Measurements from ENCODE around the gene APOA1.
"Not testable (repeated sequence)": the region's sequence is repeated elsewhere in the genome, so short reads cannot be mapped to it uniquely, and the experiment has no call there.

The APOA1 gene

GRCh38 chr11:116857936-116858335 lies 20.5 kb upstream of the APOA1 start:
- no peak for DNase-seq (ENCODE audit: low spot score)

GRCh38 chr11:116857316-116857715 lies 19.9 kb upstream of the APOA1 start:
- no peak for DNase-seq (ENCODE audit: low spot score)

GRCh38 chr11:116856423-116856822 lies 19.0 kb upstream of the APOA1 start:
- DNase-seq (ENCODE audit: low spot score), result no peak

- DNase-seq (ENCODE audit: low spot score), result no peak
These were observed 18.0 kb upstream of the APOA1 start for GRCh38 chr11:116855413-116855812.

- DNase-seq (ENCODE audit: low spot score), result no peak
These were observed 16.1 kb upstream of the APOA1 start for GRCh38 chr11:116853461-116854073.

- no peak for DNase-seq (ENCODE audit: low spot score)
These were observed 15.0 kb upstream of the APOA1 start for GRCh38 chr11:116852261-116853031.

GRCh38 chr11:116851626-116852025 lies 14.2 kb upstream of the APOA1 start:
- no peak for DNase-seq (ENCODE audit: low spot score)

- DNase-seq (ENCODE audit: low spot score), result no peak
These were observed 12.1 kb upstream of the APOA1 start for GRCh38 chr11:116849486-116849885.

GRCh38 chr11:116849060-116849459 lies 11.6 kb upstream of the APOA1 start:
- no peak for DNase-seq (ENCODE audit: low spot score)

GRCh38 chr11:116847612-116848011 lies 10.2 kb upstream of the APOA1 start:
- DNase-seq (ENCODE audit: low spot score), result no peak

- no peak for DNase-seq (ENCODE audit: low spot score)
These were observed 7.3 kb upstream of the APOA1 start for GRCh38 chr11:116844722-116845121.

GRCh38 chr11:116843661-116844060 lies 6.2 kb upstream of the APOA1 start:
- DNase-seq (ENCODE audit: low spot score), result no peak

GRCh38 chr11:116842909-116843308 lies 5.5 kb upstream of the APOA1 start:
- DNase-seq (ENCODE audit: low spot score), result no peak

- no peak for DNase-seq (ENCODE audit: low spot score)
These were observed 4.7 kb upstream of the APOA1 start for GRCh38 chr11:116842117-116842516.

- no peak for DNase-seq (ENCODE audit: low spot score)
These were observed 3.4 kb upstream of the APOA1 start for GRCh38 chr11:116840746-116841296.

- DNase-seq (ENCODE audit: low spot score), result peak; percentile 42
These were observed 2.9 kb upstream of the APOA1 start for GRCh38 chr11:116840224-116840745.

GRCh38 chr11:116838321-116839084 lies 1.1 kb upstream of the APOA1 start:
- no peak for DNase-seq (ENCODE audit: low spot score)

GRCh38 chr11:116836632-116836991 lies 810 bp downstream of the APOA1 start:
- no peak for DNase-seq (ENCODE audit: low spot score)

GRCh38 chr11:116835791-116836631 lies 1.4 kb downstream of the APOA1 start:
- DNase-seq (ENCODE audit: low spot score), result peak; percentile 92

- peak; percentile 37 for DNase-seq (ENCODE audit: low spot score)
These were observed 2.2 kb downstream of the APOA1 start for GRCh38 chr11:116835042-116835772.

GRCh38 chr11:116834535-116835041 lies 2.8 kb downstream of the APOA1 start:
- not testable (repeated sequence) for DNase-seq (ENCODE audit: low spot score)
